Activated T-helper 17 cell treated with anti-CD3 and anti-CD28 coated beads, Interleukin-2, amount 50 U/mL, for 72 hours (primary cell): ENCODE results near the gene COQ8A. TPM values are rescaled to one million over a fixed set of nuclear protein-coding genes. Genes with fewer than 3 reads are reported as not detected.
"Not testable (repeated sequence)": the region's sequence is repeated elsewhere in the genome, so short reads cannot be mapped to it uniquely, and the experiment has no call there.

Source experiments
- ATAC-seq: fragments of 150-1000 bp; cut with Tn5 transposase; replicated peaks from 2 replicates; pipeline ENCODE4 v1.10.0; 2021; ENCODE audit warnings: mild to moderate bottlenecking, moderate library complexity
- H3K27ac Mint-ChIP-seq: one replicate; pipeline ENCODE4 v1.8.0; 2022; ENCODE audit warnings: mixed read lengths
- H3K27me3 Mint-ChIP-seq: one replicate; pipeline ENCODE4 v1.8.0; 2022; ENCODE audit warnings: mixed read lengths
- H3K36me3 Mint-ChIP-seq: one replicate; pipeline ENCODE4 v1.8.0; 2022; ENCODE audit warnings: low read depth, mild to moderate bottlenecking, mixed read lengths
- H3K4me1 Mint-ChIP-seq: one replicate; pipeline ENCODE4 v1.8.0; 2022; ENCODE audit warnings: mixed read lengths
- H3K4me3 Mint-ChIP-seq: one replicate; pipeline ENCODE4 v1.8.0; 2022; ENCODE audit warnings: mild to moderate bottlenecking, mixed read lengths
- H3K9me3 Mint-ChIP-seq: one replicate; pipeline ENCODE4 v1.8.0; 2022; ENCODE audit warnings: mixed read lengths
- total RNA-seq, 2 donors: library from RNA; stranded (reverse); gene quantifications; one replicate each; pipeline ENCODE4 v1.2.3, GENCODE V29; 2022

COQ8A gene
- total RNA-seq, 2 donors from 2014 or later = 28.8 to 43.1 TPM

- H3K27ac Mint-ChIP-seq = peak overlapping the region; percentile 58
- H3K27me3 Mint-ChIP-seq = no peaks in the 10 kb centered on the region
- H3K9me3 Mint-ChIP-seq = no peaks in the 10 kb centered on the region
- ATAC-seq = no peak
- no peaks in the 10 kb centered on the region for H3K36me3 Mint-ChIP-seq
- no peak overlapping the region for H3K4me3 Mint-ChIP-seq
- H3K4me1 Mint-ChIP-seq = peaks cover 24% of the 10 kb centered on the region
These were observed 13.2 kb downstream of the COQ8A start for GRCh38 chr1:226953175-226953800.

GRCh38 chr1:226954337-226954736 is 14.2 kb downstream of the COQ8A start:
- Mint-ChIP-seq H3K9me3 (no peaks in the 10 kb centered on the region), H3K36me3 (no peaks in the 10 kb centered on the region), H3K4me3 (no peak overlapping the region), H3K27ac (peak overlapping the region; percentile 10), H3K4me1 (peaks cover 30% of the 10 kb centered on the region), H3K27me3 (no peaks in the 10 kb centered on the region)
- ATAC-seq = no peak

- no peak overlapping the region for H3K4me3 Mint-ChIP-seq
These were observed 14.7 kb downstream of the COQ8A start for GRCh38 chr1:226954777-226955176.

GRCh38 chr1:226955857-226956256 is 15.8 kb downstream of the COQ8A start:
- H3K4me3 Mint-ChIP-seq, H3K9me3 Mint-ChIP-seq, H3K36me3 Mint-ChIP-seq, ATAC-seq, H3K27ac Mint-ChIP-seq, H3K27me3 Mint-ChIP-seq: not testable (repeated sequence)
- H3K4me1 Mint-ChIP-seq = peaks cover 39% of the 10 kb centered on the region

More at GRCh38 chr1:226954777-226955176, 14.7 kb downstream of the COQ8A start:
- H3K27ac Mint-ChIP-seq = peak overlapping the region; percentile 10
- no peaks in the 10 kb centered on the region for H3K27me3 Mint-ChIP-seq
- no peak for ATAC-seq
- H3K36me3 Mint-ChIP-seq = no peaks in the 10 kb centered on the region
- peaks cover 35% of the 10 kb centered on the region for H3K4me1 Mint-ChIP-seq
- no peaks in the 10 kb centered on the region for H3K9me3 Mint-ChIP-seq

GRCh38 chr1:226956942-226957713 is 17.0 kb downstream of the COQ8A start:
- H3K9me3 Mint-ChIP-seq = no peaks in the 10 kb centered on the region

GRCh38 chr1:226957714-226958113 is 17.6 kb downstream of the COQ8A start:
- Mint-ChIP-seq H3K4me1 (peaks cover 37% of the 10 kb centered on the region), H3K27ac (peak overlapping the region; percentile 58), H3K4me3 (no peak overlapping the region), H3K36me3 (no peaks in the 10 kb centered on the region), H3K9me3 (no peaks in the 10 kb centered on the region), H3K27me3 (no peaks in the 10 kb centered on the region)
- no peak for ATAC-seq

More at GRCh38 chr1:226956942-226957713, 17.0 kb downstream of the COQ8A start:
- Mint-ChIP-seq H3K27me3 (no peaks in the 10 kb centered on the region), H3K36me3 (no peaks in the 10 kb centered on the region), H3K27ac (peak overlapping the region; percentile 58), H3K4me3 (no peak overlapping the region), H3K4me1 (peaks cover 37% of the 10 kb centered on the region)
- ATAC-seq = no peak

GRCh38 chr1:226958300-226958699 is 18.2 kb downstream of the COQ8A start:
- no peak overlapping the region for H3K4me3 Mint-ChIP-seq
- H3K4me1 Mint-ChIP-seq = peaks cover 37% of the 10 kb centered on the region
- H3K27me3 Mint-ChIP-seq = no peaks in the 10 kb centered on the region
- no peak for ATAC-seq
- no peaks in the 10 kb centered on the region for H3K36me3 Mint-ChIP-seq
- peak overlapping the region; percentile 58 for H3K27ac Mint-ChIP-seq
- H3K9me3 Mint-ChIP-seq = no peaks in the 10 kb centered on the region

- Mint-ChIP-seq H3K27ac (peak overlapping the region; percentile 83), H3K4me1 (peaks cover 36% of the 10 kb centered on the region), H3K4me3 (no peak overlapping the region), H3K9me3 (no peaks in the 10 kb centered on the region), H3K36me3 (peaks cover 9% of the 10 kb centered on the region), H3K27me3 (no peaks in the 10 kb centered on the region)
- no peak for ATAC-seq
These were observed 20.2 kb downstream of the COQ8A start for GRCh38 chr1:226960256-226960655.

- H3K27me3 Mint-ChIP-seq = no peaks in the 10 kb centered on the region
- H3K4me1 Mint-ChIP-seq = peaks cover 36% of the 10 kb centered on the region
- peaks cover 16% of the 10 kb centered on the region for H3K36me3 Mint-ChIP-seq
- peak overlapping the region; percentile 40 for H3K4me3 Mint-ChIP-seq
- H3K9me3 Mint-ChIP-seq = no peaks in the 10 kb centered on the region
- H3K27ac Mint-ChIP-seq = peak overlapping the region; percentile 83
- ATAC-seq = peak; percentile 85
These were observed 21.1 kb downstream of the COQ8A start for GRCh38 chr1:226960944-226961765.

GRCh38 chr1:226962421-226963391 is 22.6 kb downstream of the COQ8A start:
- Mint-ChIP-seq H3K27me3 (no peaks in the 10 kb centered on the region), H3K4me3 (no peak overlapping the region), H3K36me3 (peaks cover 23% of the 10 kb centered on the region), H3K27ac (peak overlapping the region; percentile 83), H3K4me1 (peaks cover 40% of the 10 kb centered on the region), H3K9me3 (no peaks in the 10 kb centered on the region)
- no peak for ATAC-seq

- H3K4me3 Mint-ChIP-seq = no peak overlapping the region
- ATAC-seq = no peak
- H3K4me1 Mint-ChIP-seq = peaks cover 36% of the 10 kb centered on the region
- no peaks in the 10 kb centered on the region for H3K27me3 Mint-ChIP-seq
- H3K36me3 Mint-ChIP-seq = peaks cover 26% of the 10 kb centered on the region
- peak overlapping the region; percentile 28 for H3K27ac Mint-ChIP-seq
- H3K9me3 Mint-ChIP-seq = no peaks in the 10 kb centered on the region
These were observed 24.0 kb downstream of the COQ8A start for GRCh38 chr1:226964068-226964425.

- Mint-ChIP-seq H3K4me1 (peaks cover 28% of the 10 kb centered on the region), H3K27me3 (no peaks in the 10 kb centered on the region), H3K9me3 (no peaks in the 10 kb centered on the region), H3K36me3 (peaks cover 34% of the 10 kb centered on the region), H3K4me3 (no peak overlapping the region), H3K27ac (peak overlapping the region; percentile 38)
- ATAC-seq = no peak
These were observed 24.8 kb downstream of the COQ8A start for GRCh38 chr1:226964611-226965486.
